ENCODE results near the gene TBC1D22A. TPM values are rescaled to one million over a fixed set of nuclear protein-coding genes. Genes with fewer than 3 reads are reported as not detected.

The TBC1D22A gene
- total RNA-seq, 1 experiment from 2014 or later, result 26.0 TPM

GRCh38 chr22:47043835-47044721, 281.6 kb downstream of the TBC1D22A start:
- H3K4me3 Mint-ChIP-seq (ENCODE audit: unreplicated experiment), result no peak overlapping the region
- ChIA-PET POLR2A (no interaction called here), CTCF (no interaction called here)

GRCh38 chr22:47044722-47045535, 282.5 kb downstream of the TBC1D22A start:
- peaks cover 18% of the 10 kb centered on the region for H3K36me3 Mint-ChIP-seq (ENCODE audit: insufficient read depth, unreplicated experiment)
- DNase-seq (ENCODE audit: unreplicated experiment), result no peak
- H3K4me3 Mint-ChIP-seq (ENCODE audit: unreplicated experiment), result no peak overlapping the region
- peaks cover 6% of the 10 kb centered on the region for H3K4me1 Mint-ChIP-seq (ENCODE audit: insufficient read depth, unreplicated experiment)
- ChIA-PET POLR2A (no interaction called here), CTCF (no interaction called here)
- no TSS peak for BruUV-seq (replicated peaks)
- no peaks in the 10 kb centered on the region for H3K27me3 Mint-ChIP-seq (ENCODE audit: insufficient read depth, unreplicated experiment)
- no peak for TF ChIP-seq CTCF (IDR thresholded peaks at IDR 0.05; ENCODE audit: unreplicated experiment)
- intact Hi-C loops (cut with micrococcal nuclease), result no loop called here
- no peaks in the 10 kb centered on the region for H3K9me3 Mint-ChIP-seq (ENCODE audit: unreplicated experiment)
- H3K27ac Mint-ChIP-seq (ENCODE audit: low read depth, unreplicated experiment), result no peak overlapping the region

More at GRCh38 chr22:47043835-47044721, 281.6 kb downstream of the TBC1D22A start:
- no peak for TF ChIP-seq CTCF (IDR thresholded peaks at IDR 0.05; ENCODE audit: unreplicated experiment)
- H3K27ac Mint-ChIP-seq (ENCODE audit: low read depth, unreplicated experiment), result no peak overlapping the region
- no peaks in the 10 kb centered on the region for H3K27me3 Mint-ChIP-seq (ENCODE audit: insufficient read depth, unreplicated experiment)
- H3K36me3 Mint-ChIP-seq (ENCODE audit: insufficient read depth, unreplicated experiment), result peaks cover 18% of the 10 kb centered on the region
- H3K9me3 Mint-ChIP-seq (ENCODE audit: unreplicated experiment), result no peaks in the 10 kb centered on the region
- BruUV-seq (replicated peaks), result no TSS peak
- peaks cover 6% of the 10 kb centered on the region for H3K4me1 Mint-ChIP-seq (ENCODE audit: insufficient read depth, unreplicated experiment)
- peak; percentile 27 for DNase-seq (ENCODE audit: unreplicated experiment)
- intact Hi-C loops (cut with micrococcal nuclease), result no loop called here

GRCh38 chr22:47045691-47046410, 283.4 kb downstream of the TBC1D22A start:
- Mint-ChIP-seq H3K9me3 (ENCODE audit: unreplicated experiment) (no peaks in the 10 kb centered on the region), H3K27ac (ENCODE audit: low read depth, unreplicated experiment) (no peak overlapping the region), H3K27me3 (ENCODE audit: insufficient read depth, unreplicated experiment) (no peaks in the 10 kb centered on the region), H3K36me3 (ENCODE audit: insufficient read depth, unreplicated experiment) (peaks cover 11% of the 10 kb centered on the region), H3K4me1 (ENCODE audit: insufficient read depth, unreplicated experiment) (no peaks in the 10 kb centered on the region), H3K4me3 (ENCODE audit: unreplicated experiment) (no peak overlapping the region)
- DNase-seq (ENCODE audit: unreplicated experiment), result no peak
- no TSS peak for BruUV-seq (replicated peaks)
- ChIA-PET CTCF (no interaction called here), POLR2A (no interaction called here)
- intact Hi-C loops (cut with micrococcal nuclease), result no loop called here
- TF ChIP-seq CTCF (IDR thresholded peaks at IDR 0.05; ENCODE audit: unreplicated experiment), result no peak
